SK-N-DZ (cell line): ENCODE data around the gene NOTCH1.
A peak's percentile ranks its signal among the peaks of the same experiment; 100 is the strongest.

Experiments used
- DNase-seq: peaks from one replicate; pipeline ENCODE4 v3.0.0-alpha.2; 2015; ENCODE audit warnings: low spot score

NOTCH1 gene

DNA sequence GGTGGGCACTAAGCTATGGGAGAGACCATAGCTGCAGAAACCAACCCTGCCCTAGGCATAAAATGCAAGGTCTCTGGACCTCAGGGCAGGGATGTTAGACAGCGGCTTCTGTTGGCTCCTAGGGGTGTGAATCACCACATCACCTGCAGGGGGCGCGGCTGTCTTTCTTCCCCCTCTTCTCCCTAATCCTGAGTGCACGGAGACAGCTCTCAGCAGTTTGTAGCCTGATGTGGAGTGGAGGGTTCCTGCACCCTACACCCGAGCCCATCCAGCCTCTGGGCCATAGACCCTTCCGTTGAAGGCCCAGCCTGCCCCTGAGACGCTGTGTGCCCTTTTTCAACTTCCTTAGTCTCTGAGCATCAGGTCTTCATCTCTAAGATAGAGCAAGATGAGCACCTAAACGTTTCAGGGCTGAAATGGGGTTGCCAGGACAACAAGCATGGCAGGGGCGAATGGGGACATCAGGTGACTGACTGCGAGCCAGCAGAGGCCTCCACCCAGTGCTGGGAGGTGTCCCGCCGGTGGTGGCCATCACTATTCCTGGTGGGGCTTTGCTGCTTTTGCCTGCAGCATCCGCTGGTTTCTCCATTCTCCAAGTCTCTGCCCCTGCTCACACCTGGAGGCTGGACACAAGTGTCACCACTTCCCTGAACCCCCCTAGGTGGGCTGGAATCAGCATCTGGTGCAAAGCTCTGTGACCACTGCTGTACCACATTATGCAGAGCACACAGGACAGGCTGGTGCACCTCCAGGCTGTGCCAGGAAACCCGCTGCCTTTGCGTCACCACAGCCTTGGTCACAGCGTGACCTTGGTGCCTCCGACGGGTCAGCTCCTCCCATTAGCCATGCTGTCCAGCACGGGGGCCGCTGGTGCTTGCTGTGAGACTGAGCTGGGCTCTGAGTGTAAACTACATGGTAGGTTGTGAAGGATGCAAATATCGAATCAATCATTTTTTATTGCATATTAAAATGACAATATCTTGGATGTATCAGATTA, 60.5 kb downstream of the NOTCH1 start:
- peak; percentile 78 for DNase-seq

DNA sequence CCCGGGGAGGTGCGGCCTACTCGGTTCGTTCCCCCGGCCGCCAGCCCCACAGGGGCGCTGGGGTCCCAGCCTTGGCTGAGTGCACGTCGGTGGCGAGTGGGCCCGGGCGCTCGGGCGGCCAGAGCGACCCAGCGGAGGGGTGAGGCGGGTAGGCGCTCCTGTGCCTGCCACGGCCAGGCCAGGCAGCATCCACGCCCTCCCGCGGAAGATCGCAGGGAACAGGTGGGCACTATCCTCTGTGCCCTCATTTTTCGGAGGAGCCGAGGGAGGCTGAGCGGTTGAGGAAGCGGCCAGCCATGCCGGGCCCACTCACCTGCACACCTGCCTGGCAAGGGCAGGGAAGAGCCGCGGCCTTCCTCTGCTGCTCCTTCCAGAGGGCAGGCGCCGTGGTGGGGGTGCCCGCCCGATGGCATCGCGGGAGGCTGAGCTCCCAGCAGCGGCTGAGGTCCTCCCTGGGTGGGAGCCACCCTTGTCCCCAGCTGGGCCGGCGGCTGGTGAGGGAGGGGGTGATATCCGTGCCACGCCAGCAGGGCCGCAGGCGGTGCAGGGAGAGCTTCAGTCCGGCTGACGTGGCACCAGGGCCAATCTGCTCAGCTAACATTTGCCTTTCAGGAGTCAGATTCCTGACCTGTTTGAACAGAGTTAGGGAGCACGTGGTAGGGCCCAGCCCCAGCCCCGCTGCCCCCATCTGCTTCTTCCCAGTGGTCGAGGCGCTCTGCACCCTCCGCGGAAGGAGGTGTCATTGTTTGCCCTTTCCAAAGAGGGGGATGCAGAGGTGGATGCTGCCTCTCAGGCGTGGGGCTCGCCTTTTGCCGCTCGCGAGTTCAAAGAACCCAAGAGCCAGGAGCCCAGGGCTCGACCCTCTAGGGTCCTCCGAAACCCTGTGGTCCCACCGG, 61.4 kb downstream of the NOTCH1 start:
- no peak for DNase-seq

DNA sequence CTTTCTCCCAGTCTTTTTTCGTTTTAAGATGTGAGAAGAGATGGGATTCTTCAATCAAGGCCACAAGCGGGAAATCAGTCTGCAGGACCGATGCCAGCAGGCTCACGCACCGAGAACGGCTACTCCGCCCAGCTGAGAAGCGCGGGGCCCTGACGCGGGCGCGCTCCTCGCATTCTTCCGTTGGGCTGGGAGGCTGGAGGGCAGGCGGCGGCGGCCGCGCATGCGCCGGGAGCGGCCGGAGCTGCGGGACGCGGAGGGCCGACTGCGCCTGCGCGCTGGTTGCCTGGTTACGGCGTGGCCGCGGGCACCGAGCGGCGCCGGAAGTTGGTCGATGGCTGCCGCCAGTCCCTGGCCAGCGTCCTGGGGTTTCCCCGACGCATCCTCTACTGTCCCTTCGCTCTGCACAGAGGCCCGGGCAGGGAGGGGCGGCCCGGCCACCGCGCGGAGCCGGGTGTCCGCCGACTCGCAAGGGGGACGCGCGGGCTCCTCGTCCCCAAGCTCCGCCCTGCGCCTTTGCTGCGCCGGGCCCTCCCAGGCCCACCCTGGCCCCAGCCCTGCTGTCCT, 62.2 kb downstream of the NOTCH1 start:
- peak; percentile 89 for DNase-seq

DNA sequence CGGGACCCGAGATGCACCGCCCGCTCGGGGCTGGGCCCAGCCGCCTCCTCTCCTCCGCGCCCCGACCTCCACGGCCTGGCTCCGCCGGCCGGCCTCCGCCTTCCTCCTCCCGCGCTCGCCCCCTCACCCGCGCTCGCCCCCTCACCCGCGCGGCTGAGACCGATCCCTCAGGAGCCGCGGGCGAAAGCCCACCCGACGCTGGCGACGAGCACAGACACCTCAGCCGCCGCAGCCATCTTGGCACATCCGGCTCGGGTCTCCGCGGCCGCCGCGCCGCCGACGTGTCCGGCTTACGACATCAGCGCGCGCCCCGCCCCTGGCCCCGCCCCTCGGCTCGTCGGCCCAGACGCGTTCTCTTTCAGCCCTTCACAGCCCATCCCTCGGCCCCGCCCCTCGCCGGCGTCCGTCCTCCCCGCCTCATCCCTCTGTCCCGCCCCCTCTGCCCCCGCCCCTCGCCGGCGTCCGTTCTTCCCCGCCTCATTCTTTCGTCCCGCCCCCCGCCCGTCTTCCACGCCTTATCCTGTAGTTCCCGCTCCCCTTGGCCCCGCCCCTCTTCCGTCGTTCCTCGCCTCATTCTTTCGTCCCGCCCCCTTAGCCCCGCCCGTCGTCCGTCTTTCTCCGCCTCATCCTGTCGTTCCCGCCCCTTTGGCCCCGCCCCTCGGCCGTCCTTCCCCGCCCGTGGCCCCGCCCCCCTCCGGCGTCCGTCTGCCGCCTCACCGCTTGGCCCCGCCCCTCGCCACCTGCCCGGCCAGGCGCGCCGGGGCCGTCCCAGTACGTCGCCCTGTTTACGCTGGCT, 62.9 kb downstream of the NOTCH1 start, which contains the start of gene SEC16A:
Gene SEC16A, minus strand, starts transcription at position 248 of the 796 bp plus-strand sequence. CDS start 5,425 bp downstream, outside the sequence.
- peak; percentile 93 for DNase-seq

DNA sequence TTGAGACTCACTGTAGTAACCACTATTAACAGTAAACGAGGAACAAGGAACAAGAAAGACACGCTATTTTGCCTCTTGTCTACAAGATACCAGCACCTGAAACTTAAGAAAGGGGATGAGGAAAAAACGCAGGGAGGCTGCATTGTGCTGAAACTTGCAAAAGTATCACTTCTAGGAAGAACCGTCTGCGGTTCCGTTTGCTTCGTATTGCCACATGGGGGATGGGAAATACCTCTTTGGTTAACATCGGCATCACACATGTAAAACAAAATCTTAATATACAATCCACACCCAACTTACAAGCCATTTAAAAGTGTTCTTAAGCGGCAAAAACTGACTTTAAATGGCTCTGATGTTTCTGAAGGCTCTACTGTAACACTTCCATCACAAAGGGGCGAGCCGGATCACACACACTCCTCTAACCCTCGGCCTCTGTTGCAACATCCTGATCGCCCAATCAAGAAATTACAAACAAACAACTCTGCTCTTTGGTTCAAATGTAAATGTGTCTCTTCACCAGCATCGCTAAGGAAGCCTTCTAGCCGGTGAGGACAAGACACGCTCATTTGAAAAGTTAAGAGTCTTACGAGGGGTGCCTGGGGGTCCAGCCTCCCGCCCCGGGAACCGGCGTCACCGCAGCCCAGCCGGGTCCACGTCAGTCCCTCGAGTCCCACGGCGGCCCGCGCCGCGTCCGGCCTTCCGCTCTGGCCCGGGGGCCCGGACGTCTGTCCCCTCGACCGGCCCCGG, 63.6 kb downstream of the NOTCH1 start:
- no peak for DNase-seq

DNA sequence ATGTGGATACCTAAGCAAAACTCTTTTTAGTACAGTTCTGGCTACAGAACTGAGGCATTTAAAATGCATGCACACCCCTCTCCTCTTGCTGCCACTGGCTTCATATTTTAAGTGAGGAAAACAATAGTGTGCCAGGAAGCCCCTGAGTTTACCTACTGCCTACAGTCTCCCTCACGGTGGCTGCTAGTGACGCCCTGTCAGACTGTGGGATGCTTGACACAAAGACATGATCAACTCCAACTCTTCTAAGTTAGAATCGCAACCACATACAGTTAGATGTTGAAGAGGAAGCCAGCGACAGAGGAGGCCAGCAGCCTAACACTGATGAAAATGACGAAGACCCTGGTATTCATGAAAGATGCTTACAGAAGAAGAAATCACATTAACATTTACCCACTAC, 64.3 kb downstream of the NOTCH1 start:
- no peak for DNase-seq

DNA sequence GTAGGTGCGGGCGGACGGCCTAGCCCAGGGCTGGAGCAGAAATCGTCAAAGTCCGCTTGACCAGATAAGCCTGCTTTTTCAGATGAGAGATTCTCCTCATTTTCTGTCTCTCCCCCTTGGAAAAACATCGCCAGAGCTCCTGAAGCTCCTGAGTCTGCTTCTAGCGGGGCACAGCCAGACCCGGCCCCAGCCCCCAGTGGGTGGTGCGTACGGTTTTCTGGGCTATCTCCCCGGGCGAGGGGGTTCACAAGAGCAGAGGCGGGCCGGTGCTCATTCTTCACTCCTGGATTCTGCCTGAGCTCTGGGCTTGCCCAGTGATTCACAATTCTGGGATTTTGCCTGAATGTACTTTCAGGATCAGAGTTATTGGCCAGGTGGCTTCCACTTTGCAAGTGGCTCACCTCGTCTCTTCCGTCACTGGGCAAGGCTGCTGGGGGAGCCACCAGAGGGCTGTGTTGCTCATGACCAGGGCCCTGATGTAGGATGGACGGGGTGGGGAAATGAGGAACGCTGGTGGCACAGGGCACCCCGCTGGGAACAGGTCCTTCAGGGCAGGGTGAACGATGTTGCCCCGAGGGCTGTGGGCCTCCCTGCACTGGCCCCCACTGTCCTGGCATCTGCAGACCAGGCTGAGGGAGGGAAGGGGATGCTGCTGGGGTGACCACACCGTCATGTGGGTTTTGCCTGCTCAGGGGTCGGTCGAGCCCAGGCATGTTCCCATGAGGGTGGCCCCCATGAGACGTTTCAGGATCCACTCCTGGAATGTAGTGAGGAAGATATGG, 69.3 kb downstream of the NOTCH1 start:
- no peak for DNase-seq

DNA sequence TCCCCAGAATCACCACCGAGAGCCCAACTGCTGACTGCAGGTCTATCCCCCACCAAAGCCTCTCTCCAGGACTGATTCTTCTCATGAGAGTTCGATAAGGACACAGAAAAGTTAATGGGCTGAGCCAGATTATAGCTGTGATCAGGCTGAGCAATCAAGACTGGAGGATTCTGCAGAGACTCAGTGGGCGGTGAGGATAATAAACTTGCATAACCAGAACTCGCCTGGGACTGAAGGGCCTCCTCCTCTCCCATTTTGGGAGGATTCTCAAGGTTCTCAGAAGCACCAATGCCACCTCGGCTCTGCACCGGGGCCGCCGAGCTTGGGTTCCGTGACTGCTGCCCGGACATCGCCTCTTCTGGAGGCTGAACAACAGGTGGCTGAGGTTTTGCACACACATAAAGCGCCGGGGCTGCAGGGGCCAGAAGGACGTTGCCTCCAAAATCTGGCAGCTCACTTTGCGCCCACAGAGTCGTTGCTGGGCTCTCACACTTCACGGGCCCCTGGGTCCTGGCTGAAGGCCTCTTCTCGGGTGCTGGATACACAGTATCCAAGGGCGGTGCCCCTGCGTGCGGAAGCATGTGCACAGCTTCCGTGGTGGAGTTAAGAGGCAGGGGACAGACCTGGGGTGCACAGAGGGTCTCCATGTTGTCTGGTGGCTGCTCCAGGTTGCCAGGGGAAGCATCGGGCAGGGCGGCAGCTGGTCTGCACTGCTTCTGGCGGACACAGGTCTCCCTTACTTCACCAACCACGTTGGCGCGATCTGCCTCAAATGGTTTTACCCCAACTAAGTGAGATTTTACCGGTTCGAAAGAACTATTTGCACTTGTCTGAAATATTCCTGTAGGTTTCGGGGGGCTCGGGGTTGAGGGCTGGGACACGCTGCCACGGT, 70.6 kb downstream of the NOTCH1 start:
- no peak for DNase-seq

DNA sequence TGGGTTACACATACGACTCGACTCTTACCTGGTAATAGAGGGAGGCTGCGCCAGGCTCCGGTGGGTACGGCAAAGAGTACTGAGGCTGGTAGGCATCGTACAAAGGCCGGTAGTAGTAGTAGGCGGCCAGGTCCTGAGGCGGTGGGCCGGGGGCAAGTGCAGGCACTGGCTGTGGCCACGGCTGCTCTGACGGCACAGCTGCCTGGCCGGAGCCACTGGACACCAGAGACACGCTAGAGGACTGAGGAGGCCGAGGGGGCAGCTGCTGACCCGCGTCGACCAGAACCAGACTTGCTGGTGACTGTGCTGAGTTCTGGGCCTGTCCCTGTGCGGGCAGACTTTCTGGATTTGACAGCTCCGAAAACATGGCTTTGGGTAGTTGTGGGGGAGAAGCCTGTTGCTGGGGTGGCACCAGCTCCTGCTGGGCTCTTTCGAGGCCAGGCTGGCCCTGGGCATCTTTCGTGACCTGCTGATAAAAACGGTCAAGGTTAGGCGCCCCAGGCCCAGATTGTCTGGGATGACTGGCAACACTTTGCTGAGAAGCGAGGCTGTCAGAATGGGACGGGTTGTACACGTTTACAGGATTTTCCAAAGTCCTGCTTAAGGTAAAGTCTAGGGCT, 71.7 kb downstream of the NOTCH1 start:
- no peak for DNase-seq

DNA sequence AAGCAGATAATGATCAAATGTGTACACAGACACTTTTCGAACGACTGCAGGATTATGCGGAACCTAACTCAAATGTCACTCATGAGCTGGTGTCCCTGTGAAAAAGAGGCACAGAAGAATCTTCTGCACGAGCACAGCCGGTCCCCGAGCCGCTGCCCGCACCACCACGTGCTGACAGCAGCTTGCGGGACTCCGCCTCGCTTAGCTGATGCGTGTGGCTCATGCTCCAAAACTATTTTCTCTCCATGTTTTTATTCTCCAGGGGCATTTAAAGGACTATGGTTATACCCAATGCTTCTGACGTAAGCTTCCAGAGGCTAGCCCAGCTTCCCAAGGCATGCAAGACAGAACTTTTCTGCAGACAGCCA, 72.5 kb downstream of the NOTCH1 start:
- no peak for DNase-seq

DNA sequence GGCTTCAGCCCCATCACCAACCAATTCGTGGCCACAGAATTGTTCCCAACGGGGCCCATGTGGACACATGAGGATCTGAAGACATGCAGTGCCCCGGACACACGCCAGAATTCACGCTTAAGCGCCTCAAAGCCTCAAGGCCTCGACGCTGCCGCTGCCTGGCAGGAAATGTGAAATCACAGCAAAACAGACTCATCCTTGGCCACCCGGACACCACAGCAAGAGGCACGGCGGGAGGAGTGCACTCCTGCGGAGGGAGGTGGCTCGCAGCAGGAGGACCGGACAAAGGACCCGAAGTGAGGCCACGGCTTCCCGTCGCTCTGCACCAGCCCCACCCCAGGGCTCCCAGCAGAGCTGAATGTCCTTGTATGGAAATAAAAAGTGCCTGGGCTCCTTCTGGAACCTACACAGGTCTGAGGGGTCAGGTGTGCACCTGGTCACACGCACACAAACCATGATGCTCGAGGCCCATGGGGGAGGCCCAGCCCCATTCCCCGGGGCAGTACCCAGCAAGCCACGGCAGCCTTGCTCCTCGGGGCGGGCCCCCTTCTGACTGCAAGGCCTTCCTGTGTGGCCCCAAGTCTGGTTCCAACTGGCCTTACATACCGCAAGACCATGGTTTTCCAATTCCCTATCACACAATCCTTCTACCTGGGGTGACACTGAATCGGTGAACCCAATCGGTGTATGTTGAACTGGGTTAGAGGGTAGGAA, 73.1 kb downstream of the NOTCH1 start:
- no peak for DNase-seq

DNA sequence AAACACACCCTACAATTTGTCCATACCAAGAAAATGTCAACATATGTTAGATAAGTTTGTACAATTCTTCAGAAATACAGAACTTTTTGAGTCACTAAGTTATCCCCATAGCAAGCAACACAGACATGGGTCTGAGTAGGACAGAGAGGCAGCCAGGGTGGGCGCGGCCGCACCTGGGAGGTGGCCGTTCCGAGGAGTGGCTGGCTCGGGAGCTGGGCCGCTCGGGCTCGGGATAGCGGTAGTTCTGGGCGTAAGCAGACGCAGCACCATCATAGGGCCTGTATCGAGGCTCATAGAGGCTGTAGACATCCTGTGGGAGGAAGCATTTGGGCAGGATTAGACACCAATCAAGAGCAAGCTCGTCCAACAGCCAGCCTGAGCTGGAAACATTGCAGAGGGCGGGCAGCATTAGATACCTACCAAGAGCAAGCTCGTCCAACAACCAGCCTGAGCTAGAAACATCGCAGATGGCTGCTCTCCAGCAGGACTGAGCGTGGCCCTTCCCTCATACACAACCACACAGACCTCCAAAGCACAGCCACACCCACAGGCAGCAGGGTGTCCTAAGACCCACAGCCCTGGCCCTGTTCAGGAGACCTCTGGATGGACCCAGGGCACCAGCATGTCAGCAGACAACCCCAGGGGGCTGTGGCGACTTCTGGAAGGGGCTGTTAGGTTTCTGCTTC, 73.9 kb downstream of the NOTCH1 start:
- DNase-seq = no peak

DNA sequence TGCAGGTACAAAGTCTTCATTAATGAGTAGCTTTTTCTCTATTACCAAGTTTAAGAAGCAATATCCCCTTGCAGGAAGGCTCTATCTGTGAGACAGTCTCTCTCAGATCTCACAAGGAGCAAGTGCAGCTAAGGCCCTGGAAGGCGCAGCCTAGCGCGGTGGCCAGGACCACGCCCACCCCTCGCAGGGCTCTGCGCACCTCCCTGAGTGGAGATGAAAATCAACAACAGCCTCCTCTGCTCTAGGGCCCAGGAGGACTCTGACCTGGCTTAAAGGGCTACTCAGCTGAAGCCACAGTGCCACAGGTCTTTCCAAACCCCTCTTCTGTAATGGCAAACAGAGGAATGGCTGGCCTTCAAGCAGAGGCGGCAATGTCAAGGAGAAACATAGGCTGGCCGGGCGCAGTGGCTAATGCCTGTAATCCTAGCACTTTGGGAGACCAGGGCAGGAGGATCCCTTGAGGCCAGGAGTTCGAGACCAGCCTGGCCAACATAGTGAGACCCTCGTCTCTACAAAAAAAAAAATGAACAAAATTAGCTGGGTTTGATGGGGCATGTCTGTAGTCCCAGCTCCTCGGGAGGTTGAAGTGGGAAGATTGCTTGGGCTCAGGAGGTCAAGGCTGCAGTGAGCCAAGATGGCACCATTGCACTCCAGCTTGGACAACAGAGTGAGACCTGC, 74.9 kb downstream of the NOTCH1 start:
- DNase-seq = no peak

DNA sequence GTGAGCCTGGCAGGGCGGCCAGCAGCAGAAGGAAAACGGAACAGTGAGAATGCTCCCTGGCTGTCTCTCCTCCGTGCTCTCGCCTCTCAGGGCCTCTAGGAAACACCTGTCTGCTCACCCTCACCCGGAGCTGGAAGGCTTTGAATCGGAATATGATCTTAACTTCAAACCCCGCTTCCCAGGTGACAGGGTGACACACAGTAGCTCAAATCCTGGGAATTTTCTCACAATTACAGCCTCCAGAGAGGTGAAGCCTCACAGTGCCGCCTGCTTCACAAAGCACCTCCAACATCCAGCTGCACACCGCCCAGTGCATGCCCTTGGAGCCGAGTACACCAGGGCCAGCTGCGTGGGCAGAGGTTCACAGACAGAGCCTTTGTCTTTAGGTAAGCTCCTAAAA, 75.5 kb downstream of the NOTCH1 start:
- no peak for DNase-seq

DNA sequence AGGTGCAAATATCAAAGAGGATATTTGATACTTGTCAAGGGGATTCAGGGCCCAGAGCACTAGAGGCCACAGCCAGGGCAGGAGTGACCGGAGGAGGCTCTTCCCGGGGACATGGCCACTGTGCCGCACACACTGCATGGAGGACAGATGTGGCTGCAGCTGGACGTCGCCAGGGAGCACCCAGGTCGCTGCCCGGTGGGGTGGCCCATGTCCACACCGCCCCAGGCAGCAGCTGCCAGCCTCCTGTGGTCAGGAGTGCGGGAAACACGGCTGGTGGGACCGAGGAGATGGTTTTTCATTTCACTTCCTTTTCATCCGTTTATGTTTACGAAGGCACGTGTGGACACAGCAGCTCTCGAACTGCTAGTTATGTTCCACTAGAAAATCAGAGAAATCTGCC, 78.1 kb downstream of the NOTCH1 start:
- no peak for DNase-seq

DNA sequence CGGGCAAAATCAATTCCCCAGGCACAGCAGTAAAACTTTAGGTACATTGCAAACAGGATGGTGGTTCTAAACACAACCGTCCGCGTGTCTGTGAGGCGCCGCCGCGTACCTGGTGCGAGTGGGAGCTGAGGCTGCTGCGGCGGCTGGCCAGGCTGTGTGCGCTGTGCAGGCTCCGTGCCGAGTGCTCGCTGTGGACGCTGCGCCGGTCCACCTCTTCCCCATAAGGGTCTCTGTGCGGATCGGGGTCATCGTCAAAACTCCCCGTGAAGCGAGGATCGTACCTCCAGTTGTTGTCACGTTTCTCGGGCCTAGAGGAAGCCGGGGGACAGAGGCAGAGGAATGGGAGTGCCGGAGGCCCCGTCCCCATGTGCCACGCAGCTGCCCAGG, 79.7 kb downstream of the NOTCH1 start:
- DNase-seq = no peak
